Sigmoid colon (tissue), 7 donors: ENCODE measurements around the gene ZNF563. TPM values are rescaled to one million over a fixed set of nuclear protein-coding genes. Genes with fewer than 3 reads are reported as not detected.
"Not testable (repeated sequence)": the region's sequence is repeated elsewhere in the genome, so short reads cannot be mapped to it uniquely, and the experiment has no call there.

Experiments
- DNase-seq: peaks from one replicate; pipeline ENCODE4 v3.0.0-alpha.2; 2019
- H3K27ac ChIP-seq, 4 donors: fragments of 200-600 bp; sonication (generic); one replicate each; pipeline ENCODE4 v1.5.1; 2016 to 2019; ENCODE audit warnings: mild to moderate bottlenecking in 1 of 4
- H3K27me3 ChIP-seq, 3 donors: fragments of 200-600 bp; sonication (generic); one replicate each; pipeline ENCODE4 v1.5.1; 2019; ENCODE audit warnings: mild to moderate bottlenecking in 1 of 3
- H3K36me3 ChIP-seq, 4 donors: fragments of 200-600 bp; sonication (generic); one replicate each; pipeline ENCODE4 v1.5.1; 2016 to 2019
- H3K4me1 ChIP-seq, 4 donors: fragments of 200-600 bp; sonication (generic); one replicate each; pipeline ENCODE4 v1.5.1; 2017 to 2019
- H3K4me3 ChIP-seq, 4 donors: fragments of 200-600 bp; sonication (generic); one replicate each; pipeline ENCODE4 v1.5.1; 2017 to 2019; ENCODE audit warnings: mild to moderate bottlenecking in 2 of 4, moderate library complexity in 1 of 4
- H3K9me3 ChIP-seq, 4 donors: fragments of 200-600 bp in 3 of 4; sonication (generic) in 3 of 4; one replicate each; pipeline versions ENCODE4 v1.5.1 to v1.6.1; 2013 to 2019
- EP300 ChIP-seq, 4 donors: sonication (generic); formaldehyde crosslinking; IDR thresholded peaks; one replicate each; pipeline ENCODE4 v1.6.1; 2017; ENCODE audit warnings: antibody characterized with exemption in 4 of 4
- POLR2A ChIP-seq, 2 donors: fragments of 450-650 bp; IDR thresholded peaks; one replicate each; pipeline ENCODE4 v1.6.1; 2016; ENCODE audit warnings: antibody characterized with exemption in 2 of 2, mild to moderate bottlenecking in 2 of 2, moderate library complexity in 2 of 2
- POLR2AphosphoS5 ChIP-seq, 4 donors: sonication (generic); formaldehyde crosslinking; IDR thresholded peaks; one replicate each; pipeline ENCODE4 v1.6.1; 2017; ENCODE audit warnings: antibody characterized with exemption in 4 of 4
- WGBS, 2 donors: extraction: QIAGEN DNeasy Blood & Tissue Kit; methylation state at CpG; one replicate each; pipeline ENCODE4 v1.1.7; 2013; 5-methylcytosine and 5-hydroxymethylcytosine counted together
- intact Hi-C: fragments of 100-400 bp; cut with DNase I; formaldehyde crosslinking; loops from one replicate; pipeline ENCODE4 v1.15.1; 2023
- polyA plus RNA-seq, 3 donors: library from polyadenylated mRNA; stranded (reverse); fragments of 200-250 nt; gene quantifications; one replicate each; pipeline ENCODE4 v1.2.3, GENCODE V29; 2013
- total RNA-seq, 4 donors: library from RNA; depleted of rRNA; stranded (reverse); fragments of >200 nt; gene quantifications; one replicate each; pipeline ENCODE4 v1.1.0, GENCODE V29; 2016
- TF ChIP-seq, protein P1 (sequence below), 4 experiments: fragments of 450-650 bp in 3 of 4; fragments of 200-600 bp in 1 of 4; IDR thresholded peaks; one replicate each; pipeline ENCODE4 v1.5.1; 2016 to 2019; ENCODE audit warnings: antibody characterized with exemption in 4 of 4, mild to moderate bottlenecking in 3 of 4, moderate library complexity in 2 of 4
- donor health status: healthy with polysubstance abuse.
- donor health status: Bipolar disorder and iron deficiency.
- donor health status: healthy.

ZNF563 gene
- total and polyA plus RNA-seq, 7 donors = 1.8 to 6.6 (median 2.5) TPM

DNA sequence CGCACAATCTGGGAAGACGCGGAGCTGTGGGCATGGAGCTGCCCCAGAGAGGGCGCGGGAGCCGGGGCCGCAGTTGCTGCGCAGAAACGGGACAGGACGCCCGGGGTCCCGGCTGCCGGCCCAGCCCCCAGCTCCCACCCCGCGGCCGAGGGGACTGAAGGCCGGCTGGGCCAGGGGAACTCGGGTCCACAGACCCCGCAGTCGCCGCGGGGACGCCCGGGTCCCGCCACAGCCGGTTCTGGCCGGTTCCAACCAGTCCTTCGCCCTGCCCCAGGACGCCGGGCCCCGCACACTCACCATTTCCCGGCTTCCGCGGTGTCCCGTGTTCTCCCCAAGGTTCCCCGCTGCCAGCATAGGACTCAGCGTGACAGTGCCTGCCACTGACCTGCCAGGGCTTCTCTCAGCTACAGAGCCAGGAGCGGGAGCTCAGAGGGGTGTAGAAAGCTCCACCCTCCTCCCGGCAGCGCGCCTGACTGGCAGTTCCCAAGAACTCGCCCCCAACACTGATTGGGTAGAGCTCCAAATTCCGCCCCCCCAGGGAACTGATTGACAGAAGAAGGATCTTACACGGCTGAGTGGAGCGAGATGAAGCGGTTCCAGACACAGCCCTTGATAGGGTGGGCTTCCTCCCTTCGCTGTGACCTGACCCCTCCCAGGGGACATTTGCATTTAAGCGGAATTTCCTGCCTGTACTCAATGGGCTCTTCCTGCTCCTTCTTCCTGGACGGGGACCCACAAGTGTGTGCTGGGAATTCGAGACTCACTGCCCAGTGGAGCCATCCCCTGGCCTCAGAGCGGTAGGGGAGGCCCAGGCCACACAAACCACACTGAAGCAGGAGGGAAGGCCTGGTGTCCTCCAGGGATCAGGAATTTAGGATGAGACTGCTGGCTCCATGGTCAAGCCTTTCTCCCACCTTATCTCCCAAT, 32.1 kb upstream of the ZNF563 start, which contains the start of gene ZNF442:
ZNF442 (minus strand) TSS at position 448 of the 927 bp plus-strand sequence. CDS start 2,052 bp downstream, outside the sequence.
- Histone ChIP-seq H3K4me3 (peak within 1 kb of the TSS; percentile 69 to 95 (median 82)), H3K27ac (peak within 1 kb of the TSS; percentile 87 to 93 (median 90)), H3K36me3 (no peaks in the 10 kb centered on the region), H3K4me1 (peaks cover 0 to 18% (median 10%) of the 10 kb centered on the region in 4 donors), H3K9me3 (no peaks in the 10 kb centered on the region), H3K27me3 (no peaks in the 10 kb centered on the region)
- intact Hi-C loops = loop anchor here (1.0 to 10.0 kb wide), 4 partner anchors 32 to 171 kb away; partner anchors contain the start of genes ZNF44, ZNF563 and ZNF799
- TF ChIP-seq POLR2AphosphoS5 (IDR thresholded peaks at IDR 0.05) (peak; percentile 84 to 92 (median 90)), POLR2A (IDR thresholded peaks at IDR 0.05) (peak; percentile 77 to 78), EP300 (IDR thresholded peaks at IDR 0.05) (peak in 1 of 4 donors; percentile 51)
- TF ChIP-seq, protein P1, sequence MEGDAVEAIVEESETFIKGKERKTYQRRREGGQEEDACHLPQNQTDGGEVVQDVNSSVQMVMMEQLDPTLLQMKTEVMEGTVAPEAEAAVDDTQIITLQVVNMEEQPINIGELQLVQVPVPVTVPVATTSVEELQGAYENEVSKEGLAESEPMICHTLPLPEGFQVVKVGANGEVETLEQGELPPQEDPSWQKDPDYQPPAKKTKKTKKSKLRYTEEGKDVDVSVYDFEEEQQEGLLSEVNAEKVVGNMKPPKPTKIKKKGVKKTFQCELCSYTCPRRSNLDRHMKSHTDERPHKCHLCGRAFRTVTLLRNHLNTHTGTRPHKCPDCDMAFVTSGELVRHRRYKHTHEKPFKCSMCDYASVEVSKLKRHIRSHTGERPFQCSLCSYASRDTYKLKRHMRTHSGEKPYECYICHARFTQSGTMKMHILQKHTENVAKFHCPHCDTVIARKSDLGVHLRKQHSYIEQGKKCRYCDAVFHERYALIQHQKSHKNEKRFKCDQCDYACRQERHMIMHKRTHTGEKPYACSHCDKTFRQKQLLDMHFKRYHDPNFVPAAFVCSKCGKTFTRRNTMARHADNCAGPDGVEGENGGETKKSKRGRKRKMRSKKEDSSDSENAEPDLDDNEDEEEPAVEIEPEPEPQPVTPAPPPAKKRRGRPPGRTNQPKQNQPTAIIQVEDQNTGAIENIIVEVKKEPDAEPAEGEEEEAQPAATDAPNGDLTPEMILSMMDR (IDR thresholded peaks at IDR 0.05) = peak; percentile 73 to 82 (median 77)
- peak; percentile 98 for DNase-seq
- WGBS, 2 donors = 0 to 1% methylated on average over 51 of the region's 51 CpGs

DNA sequence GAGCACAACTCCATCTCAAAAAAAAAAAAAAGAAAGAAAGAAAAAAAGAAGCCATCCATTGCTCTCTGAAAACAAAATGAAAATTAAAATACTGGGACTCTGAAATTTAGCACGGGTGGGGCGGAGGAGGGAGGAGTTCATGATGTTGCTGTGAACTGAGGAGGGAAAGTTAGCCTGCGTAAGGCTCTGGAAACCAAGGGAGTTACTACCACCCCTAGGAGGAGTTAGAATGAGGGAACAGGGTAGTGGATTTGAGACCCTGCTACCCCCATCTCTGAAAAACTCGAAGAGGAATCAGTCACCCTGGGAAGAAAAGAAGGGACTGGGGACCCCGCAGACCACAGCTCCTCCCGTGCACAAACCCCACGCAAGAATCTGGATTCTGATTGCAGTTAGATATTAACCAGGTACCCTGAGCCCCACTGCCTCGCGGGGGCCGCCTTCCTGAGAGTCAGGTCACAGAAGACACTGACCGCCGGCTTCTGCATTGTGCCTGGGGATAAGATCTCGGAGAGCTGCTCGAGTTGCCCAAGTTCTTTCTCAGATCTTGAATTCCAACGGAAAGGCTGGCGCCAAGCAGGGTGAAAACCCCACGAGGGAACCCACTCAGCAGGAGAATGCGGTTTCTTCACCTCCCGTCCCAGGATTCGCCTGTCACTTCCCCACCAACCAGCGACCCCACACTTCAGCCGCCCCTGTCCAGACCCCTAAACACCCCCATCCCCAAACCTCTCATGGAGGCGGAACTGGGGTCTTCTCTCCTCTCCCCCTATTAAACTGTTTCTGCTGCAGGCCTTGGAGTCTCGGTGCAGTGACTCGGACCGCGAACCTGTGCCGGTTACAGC, 31.2 kb upstream of the ZNF563 start:
- H3K36me3 ChIP-seq = no peaks in the 10 kb centered on the region
- peaks cover 0 to 18% (median 10%) of the 10 kb centered on the region in 4 donors for H3K4me1 ChIP-seq
- H3K27ac ChIP-seq = peak overlapping the region; percentile 87 to 93 (median 90)
- WGBS, 2 donors = 6 to 9% methylated on average over 28 of the region's 28 CpGs
- no peaks in the 10 kb centered on the region for H3K27me3 ChIP-seq
- peak overlapping the region; percentile 69 to 95 (median 82) for H3K4me3 ChIP-seq
- peak; percentile 68 for DNase-seq
- TF ChIP-seq POLR2A (IDR thresholded peaks at IDR 0.05) (no peak), POLR2AphosphoS5 (IDR thresholded peaks at IDR 0.05) (no peak), EP300 (IDR thresholded peaks at IDR 0.05) (no peak)
- TF ChIP-seq, protein P1 (IDR thresholded peaks at IDR 0.05) = no peak
- H3K9me3 ChIP-seq = no peaks in the 10 kb centered on the region
- intact Hi-C loops = loop anchor here (1.0 to 10.0 kb wide), 3 partner anchors 31 to 170 kb away; partner anchors contain the start of genes ZNF44 and ZNF563

DNA sequence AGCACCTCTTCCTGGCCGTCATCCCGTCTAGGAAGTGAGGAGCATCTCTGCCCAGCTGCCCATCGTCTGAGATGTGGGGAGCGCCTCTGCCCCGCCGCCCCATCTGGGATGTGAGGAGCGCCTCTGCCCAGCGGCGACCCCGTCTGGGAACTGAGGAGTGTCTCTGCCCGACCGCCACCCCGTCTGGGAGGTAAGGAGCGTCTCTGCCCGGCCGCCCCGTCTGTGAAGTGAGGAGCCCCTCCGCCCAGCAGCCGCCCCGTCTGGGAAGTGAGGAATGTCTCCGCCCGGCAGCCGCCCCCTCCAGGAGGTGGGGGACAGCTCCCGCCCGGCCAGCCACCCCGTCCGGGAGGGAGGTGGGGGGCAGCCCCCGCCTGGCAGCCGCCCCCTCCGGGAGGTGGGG, 28.8 kb upstream of the ZNF563 start:
- 97% methylated on average over 30 of the region's 30 CpGs for WGBS, 2 donors
- not testable (repeated sequence) for H3K9me3 ChIP-seq, H3K4me3 ChIP-seq, H3K27me3 ChIP-seq, DNase-seq, H3K36me3 ChIP-seq, H3K27ac ChIP-seq
- peaks cover 0 to 18% (median 10%) of the 10 kb centered on the region in 4 donors for H3K4me1 ChIP-seq
- intact Hi-C loops = loop anchor here (10.0 kb wide), 1 partner anchor 167 kb away; no protein-coding TSS in a partner anchor

DNA sequence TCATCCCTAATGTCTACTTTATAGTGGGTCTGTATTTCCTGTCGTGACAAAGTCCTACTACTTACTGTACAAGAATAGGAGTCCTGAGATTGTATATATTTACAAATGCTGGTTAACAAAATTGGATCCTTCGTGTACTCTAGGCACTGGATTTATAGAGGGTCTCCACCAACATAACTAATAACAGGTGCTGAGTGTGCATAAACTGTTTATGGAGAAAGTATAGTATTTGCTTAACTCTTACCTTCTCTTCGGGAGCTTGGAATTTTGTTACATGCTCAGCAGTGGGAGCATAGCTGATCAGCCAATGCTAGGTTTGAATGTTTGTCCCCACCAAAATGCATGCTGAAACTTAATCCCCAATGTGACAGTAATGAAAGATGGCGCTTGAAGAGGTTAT, 19.9 kb upstream of the ZNF563 start:
- no peak overlapping the region for H3K27ac ChIP-seq
- peaks cover 0 to 27% (median 25%) of the 10 kb centered on the region in 4 donors for H3K9me3 ChIP-seq
- no peaks in the 10 kb centered on the region for H3K27me3 ChIP-seq
- DNase-seq = no peak
- no peak overlapping the region for H3K4me3 ChIP-seq
- TF ChIP-seq POLR2A (IDR thresholded peaks at IDR 0.05) (no peak), POLR2AphosphoS5 (IDR thresholded peaks at IDR 0.05) (no peak), EP300 (IDR thresholded peaks at IDR 0.05) (no peak)
- TF ChIP-seq, protein P1 (IDR thresholded peaks at IDR 0.05) = no peak
- intact Hi-C loops = no loop called here
- WGBS, 2 donors = 92 to 94% methylated on average over 4 of the region's 4 CpGs
- H3K4me1 ChIP-seq = no peaks in the 10 kb centered on the region
- peaks cover 18 to 33% (median 23%) of the 10 kb centered on the region in 4 donors for H3K36me3 ChIP-seq
